Measurements from ENCODE around the gene CRMP1. TPM values are rescaled to one million over a fixed set of nuclear protein-coding genes. Genes with fewer than 3 reads are reported as not detected.

CRMP1 gene
- total RNA-seq, 4 donors from 2014 or later: 0.39 to 0.66 TPM; not detected in 2

DNA sequence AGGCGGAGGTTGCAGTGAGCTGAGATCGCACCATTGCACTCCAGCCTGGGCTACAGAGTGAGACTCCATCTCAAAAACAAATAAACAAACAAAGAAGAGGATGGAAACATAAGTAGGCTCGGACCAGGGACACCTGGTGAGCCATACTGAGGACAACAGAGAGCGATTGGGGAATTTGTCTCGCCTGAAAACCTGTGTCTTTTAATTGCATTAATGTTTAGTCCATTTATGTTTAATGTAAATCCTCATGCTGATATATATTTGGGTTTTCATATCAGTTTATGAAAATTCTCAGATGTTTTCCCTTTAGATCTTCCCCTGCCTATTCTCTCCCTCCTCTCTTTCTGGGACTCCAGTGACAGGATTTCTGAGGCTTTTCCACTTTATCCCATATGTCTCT, 97.3 kb downstream of the CRMP1 start:
- Histone ChIP-seq H3K36me3 (no peaks in the 10 kb centered on the region), H3K27me3 (no peaks in the 10 kb centered on the region), H3K27ac (no peak overlapping the region), H3K4me1 (no peaks in the 10 kb centered on the region), H3K9me3 (no peaks in the 10 kb centered on the region), H3K4me3 (no peak overlapping the region)
- DNase-seq (no peak), ATAC-seq (no peak)
- intact Hi-C loops (cut with DNase I; ENCODE audit: low total_unique reads): no loop called here
- TF ChIP-seq, protein P1, sequence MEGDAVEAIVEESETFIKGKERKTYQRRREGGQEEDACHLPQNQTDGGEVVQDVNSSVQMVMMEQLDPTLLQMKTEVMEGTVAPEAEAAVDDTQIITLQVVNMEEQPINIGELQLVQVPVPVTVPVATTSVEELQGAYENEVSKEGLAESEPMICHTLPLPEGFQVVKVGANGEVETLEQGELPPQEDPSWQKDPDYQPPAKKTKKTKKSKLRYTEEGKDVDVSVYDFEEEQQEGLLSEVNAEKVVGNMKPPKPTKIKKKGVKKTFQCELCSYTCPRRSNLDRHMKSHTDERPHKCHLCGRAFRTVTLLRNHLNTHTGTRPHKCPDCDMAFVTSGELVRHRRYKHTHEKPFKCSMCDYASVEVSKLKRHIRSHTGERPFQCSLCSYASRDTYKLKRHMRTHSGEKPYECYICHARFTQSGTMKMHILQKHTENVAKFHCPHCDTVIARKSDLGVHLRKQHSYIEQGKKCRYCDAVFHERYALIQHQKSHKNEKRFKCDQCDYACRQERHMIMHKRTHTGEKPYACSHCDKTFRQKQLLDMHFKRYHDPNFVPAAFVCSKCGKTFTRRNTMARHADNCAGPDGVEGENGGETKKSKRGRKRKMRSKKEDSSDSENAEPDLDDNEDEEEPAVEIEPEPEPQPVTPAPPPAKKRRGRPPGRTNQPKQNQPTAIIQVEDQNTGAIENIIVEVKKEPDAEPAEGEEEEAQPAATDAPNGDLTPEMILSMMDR (IDR thresholded peaks at IDR 0.05 in 4 of 5, conservative IDR thresholded peaks at IDR 0.05 in 1 of 5): no peak
- no peak for TF ChIP-seq POLR2A (IDR thresholded peaks at IDR 0.05)
- in situ Hi-C loops (cut with MboI; ENCODE audit: low sequenced_read_pairs in 4 of 4): no loop called here

DNA sequence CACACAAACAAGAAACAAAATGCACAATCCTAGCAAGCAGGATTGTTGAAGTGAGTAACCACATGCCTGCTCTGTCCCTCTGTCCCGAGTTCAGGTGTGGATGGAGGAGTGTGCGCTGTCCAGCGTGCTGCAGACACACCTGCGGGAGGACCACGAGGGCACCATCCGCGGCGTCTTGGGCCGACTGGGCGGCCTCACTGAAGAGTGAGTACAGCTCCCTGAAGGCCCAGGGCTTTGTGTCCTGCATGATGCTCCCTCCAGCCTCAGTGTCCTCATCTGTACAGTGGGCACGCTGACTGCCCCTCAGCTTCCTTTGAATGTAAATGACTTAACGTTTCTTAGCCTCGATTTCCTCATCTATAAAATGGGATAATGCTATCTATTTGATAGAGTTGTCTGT, 99.4 kb downstream of the CRMP1 start:
- TF ChIP-seq POLR2A (IDR thresholded peaks at IDR 0.05): no peak
- TF ChIP-seq, protein P1 (IDR thresholded peaks at IDR 0.05 in 4 of 5, conservative IDR thresholded peaks at IDR 0.05 in 1 of 5): no peak
- intact Hi-C loops (cut with DNase I; ENCODE audit: low total_unique reads) (no loop called here), in situ Hi-C loops (cut with MboI; ENCODE audit: low sequenced_read_pairs in 4 of 4) (no loop called here)
- Histone ChIP-seq H3K9me3 (no peaks in the 10 kb centered on the region), H3K27me3 (no peaks in the 10 kb centered on the region), H3K36me3 (no peaks in the 10 kb centered on the region), H3K4me3 (no peak overlapping the region), H3K27ac (no peak overlapping the region), H3K4me1 (no peaks in the 10 kb centered on the region)
- DNase-seq: no peak
- ATAC-seq: no peak

DNA sequence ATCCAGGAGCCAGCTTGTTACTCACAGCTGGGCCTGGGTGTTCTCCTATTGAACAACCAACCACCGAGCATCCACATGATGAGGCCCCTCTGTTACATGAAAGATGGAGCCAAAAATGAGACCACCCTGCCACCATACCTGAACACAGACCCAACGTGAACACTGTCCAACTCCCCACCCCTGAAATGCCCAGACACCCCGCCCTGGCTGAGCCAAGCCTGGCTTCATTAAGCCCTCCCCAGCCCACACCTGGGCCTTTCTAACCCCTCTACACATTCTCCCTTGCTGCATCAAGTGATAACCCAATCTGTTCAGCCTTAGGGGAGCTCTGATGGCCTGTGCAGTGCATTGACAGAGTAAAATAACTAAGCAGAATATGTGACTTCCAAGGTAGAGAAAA, 101.2 kb downstream of the CRMP1 start:
- no peaks in the 10 kb centered on the region for H3K4me1 ChIP-seq
- in situ Hi-C loops (cut with MboI; ENCODE audit: low sequenced_read_pairs in 4 of 4): no loop called here
- no peak overlapping the region for H3K4me3 ChIP-seq
- ATAC-seq: no peak
- no peak overlapping the region for H3K27ac ChIP-seq
- TF ChIP-seq POLR2A (IDR thresholded peaks at IDR 0.05): no peak
- TF ChIP-seq, protein P1 (IDR thresholded peaks at IDR 0.05 in 4 of 5, conservative IDR thresholded peaks at IDR 0.05 in 1 of 5): no peak
- H3K27me3 ChIP-seq: no peaks in the 10 kb centered on the region
- intact Hi-C loops (cut with DNase I; ENCODE audit: low total_unique reads): no loop called here
- H3K9me3 ChIP-seq: no peaks in the 10 kb centered on the region
- no peak for DNase-seq
- no peaks in the 10 kb centered on the region for H3K36me3 ChIP-seq

DNA sequence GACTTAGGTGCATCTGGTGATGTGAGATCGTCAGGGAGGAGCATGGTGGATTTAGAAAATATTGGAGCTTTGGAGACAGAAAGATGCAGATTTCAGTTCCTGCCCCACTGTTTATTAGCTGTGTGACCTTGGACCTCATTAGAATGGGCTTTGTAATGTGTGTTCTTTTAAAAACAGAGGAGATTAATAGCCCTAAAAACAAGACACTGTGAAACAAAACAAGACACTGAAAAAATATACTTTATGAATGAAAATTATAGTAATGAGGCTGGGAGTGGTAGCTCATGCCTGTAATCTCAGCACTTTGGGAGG, 102.4 kb downstream of the CRMP1 start:
- ATAC-seq: no peak
- Histone ChIP-seq H3K27me3 (no peaks in the 10 kb centered on the region), H3K27ac (no peak overlapping the region), H3K4me1 (no peaks in the 10 kb centered on the region), H3K9me3 (no peaks in the 10 kb centered on the region), H3K4me3 (no peak overlapping the region), H3K36me3 (no peaks in the 10 kb centered on the region)
- no peak for DNase-seq
- in situ Hi-C loops (cut with MboI; ENCODE audit: low sequenced_read_pairs in 4 of 4): no loop called here
- intact Hi-C loops (cut with DNase I; ENCODE audit: low total_unique reads): no loop called here
- no peak for TF ChIP-seq POLR2A (IDR thresholded peaks at IDR 0.05)
- TF ChIP-seq, protein P1 (IDR thresholded peaks at IDR 0.05 in 4 of 5, conservative IDR thresholded peaks at IDR 0.05 in 1 of 5): no peak

DNA sequence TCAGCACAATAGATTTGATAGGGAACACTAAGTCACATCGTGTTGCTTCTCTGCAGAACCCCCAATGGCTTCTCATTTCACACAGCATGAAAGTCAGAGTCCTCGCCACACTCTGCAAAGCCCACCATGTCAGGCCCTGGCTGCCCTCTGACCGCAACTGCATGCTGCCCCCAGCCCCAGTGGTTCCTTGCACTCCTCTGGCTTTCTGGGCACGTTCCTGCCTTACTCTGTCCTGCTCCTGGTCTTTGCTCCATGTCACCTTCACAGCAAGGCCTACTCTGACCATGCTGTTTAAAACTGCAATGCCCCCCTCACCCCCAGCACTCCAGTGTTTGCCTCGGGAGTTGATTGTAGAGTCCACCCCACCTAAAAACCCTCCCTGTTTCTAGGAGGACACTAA, 103.7 kb downstream of the CRMP1 start:
- DNase-seq: no peak
- H3K36me3 ChIP-seq: no peaks in the 10 kb centered on the region
- H3K4me3 ChIP-seq: no peak overlapping the region
- no peaks in the 10 kb centered on the region for H3K9me3 ChIP-seq
- no peak for ATAC-seq
- TF ChIP-seq, protein P1 (IDR thresholded peaks at IDR 0.05 in 4 of 5, conservative IDR thresholded peaks at IDR 0.05 in 1 of 5): no peak
- TF ChIP-seq POLR2A (IDR thresholded peaks at IDR 0.05): no peak
- H3K27ac ChIP-seq: no peak overlapping the region
- intact Hi-C loops (cut with DNase I; ENCODE audit: low total_unique reads) (no loop called here), in situ Hi-C loops (cut with MboI; ENCODE audit: low sequenced_read_pairs in 4 of 4) (no loop called here)
- no peaks in the 10 kb centered on the region for H3K4me1 ChIP-seq
- no peaks in the 10 kb centered on the region for H3K27me3 ChIP-seq

All from gastrocnemius medialis (tissue), 4 donors.